ENCODE data around the gene ALK. TPM values are rescaled to one million over a fixed set of nuclear protein-coding genes. Genes with fewer than 3 reads are reported as not detected.
"Not testable (repeated sequence)": the region's sequence is repeated elsewhere in the genome, so short reads cannot be mapped to it uniquely, and the experiment has no call there.

Gene ALK
- total RNA-seq, 1 experiment from 2014 or later, result 59.6 TPM

DNA sequence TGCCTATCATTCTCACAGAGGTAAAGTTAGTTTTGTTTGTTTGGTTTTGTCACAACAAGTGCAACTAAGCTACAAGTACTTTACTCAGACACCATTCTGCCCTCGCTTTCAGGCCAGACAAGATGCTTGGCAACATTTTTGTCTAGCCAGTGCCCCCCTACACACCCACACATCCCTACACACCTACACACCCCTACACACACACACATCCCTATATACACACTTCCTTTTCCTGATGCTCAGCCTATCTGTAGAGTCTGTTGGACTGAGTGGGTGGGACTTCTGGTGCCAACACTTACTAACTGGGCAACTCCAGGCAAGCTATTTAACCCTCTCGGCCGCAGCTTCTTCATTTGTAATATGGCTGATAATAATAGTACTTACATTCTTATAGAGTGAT, 161.4 kb downstream of the ALK start:
- Histone ChIP-seq H3K36me3 (no peaks in the 10 kb centered on the region), H3K27ac (no peak overlapping the region), H3K4me1 (peaks cover 25% of the 10 kb centered on the region), H3K9me3 (replicated peaks) (no peaks in the 10 kb centered on the region), H3K27me3 (no peaks in the 10 kb centered on the region), H3K4me3 (no peak overlapping the region)
- no peak for DNase-seq

DNA sequence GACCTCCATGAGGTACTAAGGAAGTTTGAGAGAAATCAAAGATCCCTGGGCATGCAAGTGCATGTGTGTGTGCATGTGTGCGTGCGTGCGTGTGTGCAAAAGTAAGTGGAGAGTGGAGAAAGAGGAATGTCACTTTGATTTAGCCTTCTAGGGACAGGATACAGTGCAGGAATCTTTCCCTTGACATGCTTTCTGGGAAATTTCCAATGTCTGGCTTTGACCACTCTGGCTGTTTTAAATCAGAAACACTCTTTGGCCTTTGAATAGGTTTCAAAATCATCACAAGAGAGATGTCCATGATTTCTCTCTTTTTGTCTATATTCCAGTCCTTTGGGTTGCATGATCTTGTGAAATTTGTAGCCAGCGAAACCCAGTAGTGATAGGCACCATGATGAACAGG, 162.0 kb downstream of the ALK start:
- no peaks in the 10 kb centered on the region for H3K36me3 ChIP-seq
- no peaks in the 10 kb centered on the region for H3K9me3 ChIP-seq (replicated peaks)
- no peaks in the 10 kb centered on the region for H3K27me3 ChIP-seq
- DNase-seq, result no peak
- H3K4me1 ChIP-seq, result peaks cover 25% of the 10 kb centered on the region
- H3K27ac ChIP-seq, result no peak overlapping the region
- no peak overlapping the region for H3K4me3 ChIP-seq

DNA sequence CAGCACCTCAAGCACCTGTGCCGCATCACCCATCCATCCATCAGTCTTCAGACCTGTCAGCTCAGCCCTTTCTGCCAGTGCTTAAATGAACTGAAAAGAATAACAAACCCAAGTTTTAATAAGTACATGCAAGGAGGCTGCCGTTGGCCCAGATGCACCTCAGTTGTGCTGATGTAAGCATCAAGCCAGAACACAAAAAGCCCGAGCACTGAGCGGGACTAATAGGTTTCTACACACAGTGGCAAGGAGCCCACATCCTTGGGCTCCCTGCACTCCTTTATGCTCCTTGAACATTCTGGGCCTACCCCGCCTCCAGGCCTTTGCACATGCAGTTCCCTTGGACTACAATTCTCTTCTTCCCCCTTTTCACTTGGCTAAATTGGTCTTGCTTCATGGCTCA, 165.6 kb downstream of the ALK start:
- no peak overlapping the region for H3K4me3 ChIP-seq
- no peaks in the 10 kb centered on the region for H3K36me3 ChIP-seq
- DNase-seq, result no peak
- no peaks in the 10 kb centered on the region for H3K27me3 ChIP-seq
- peaks cover 32% of the 10 kb centered on the region for H3K4me1 ChIP-seq
- no peaks in the 10 kb centered on the region for H3K9me3 ChIP-seq (replicated peaks)
- no peak overlapping the region for H3K27ac ChIP-seq

DNA sequence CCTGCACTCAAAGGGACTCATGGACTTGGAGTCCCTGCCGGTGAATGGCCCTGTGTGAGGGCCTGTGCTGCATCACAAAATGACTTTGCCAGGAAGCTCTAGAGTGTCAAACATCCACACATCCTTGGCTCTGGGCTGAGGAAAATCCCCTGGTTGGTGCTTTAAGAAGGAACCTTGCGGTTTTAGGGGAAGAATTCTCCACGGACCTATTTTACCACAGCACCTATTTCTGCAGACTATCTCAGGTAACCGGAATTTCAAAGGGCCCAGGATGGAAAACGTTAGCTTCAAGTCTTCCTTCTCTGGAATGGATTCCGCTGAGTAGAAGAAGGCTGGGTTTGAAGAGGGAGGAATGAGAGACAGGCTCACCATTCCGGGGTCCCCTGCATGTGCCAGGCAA, 166.2 kb downstream of the ALK start:
- H3K27me3 ChIP-seq, result no peaks in the 10 kb centered on the region
- peaks cover 32% of the 10 kb centered on the region for H3K4me1 ChIP-seq
- no peak overlapping the region for H3K27ac ChIP-seq
- DNase-seq, result no peak
- H3K36me3 ChIP-seq, result no peaks in the 10 kb centered on the region
- H3K9me3 ChIP-seq (replicated peaks), result no peaks in the 10 kb centered on the region
- H3K4me3 ChIP-seq, result no peak overlapping the region

DNA sequence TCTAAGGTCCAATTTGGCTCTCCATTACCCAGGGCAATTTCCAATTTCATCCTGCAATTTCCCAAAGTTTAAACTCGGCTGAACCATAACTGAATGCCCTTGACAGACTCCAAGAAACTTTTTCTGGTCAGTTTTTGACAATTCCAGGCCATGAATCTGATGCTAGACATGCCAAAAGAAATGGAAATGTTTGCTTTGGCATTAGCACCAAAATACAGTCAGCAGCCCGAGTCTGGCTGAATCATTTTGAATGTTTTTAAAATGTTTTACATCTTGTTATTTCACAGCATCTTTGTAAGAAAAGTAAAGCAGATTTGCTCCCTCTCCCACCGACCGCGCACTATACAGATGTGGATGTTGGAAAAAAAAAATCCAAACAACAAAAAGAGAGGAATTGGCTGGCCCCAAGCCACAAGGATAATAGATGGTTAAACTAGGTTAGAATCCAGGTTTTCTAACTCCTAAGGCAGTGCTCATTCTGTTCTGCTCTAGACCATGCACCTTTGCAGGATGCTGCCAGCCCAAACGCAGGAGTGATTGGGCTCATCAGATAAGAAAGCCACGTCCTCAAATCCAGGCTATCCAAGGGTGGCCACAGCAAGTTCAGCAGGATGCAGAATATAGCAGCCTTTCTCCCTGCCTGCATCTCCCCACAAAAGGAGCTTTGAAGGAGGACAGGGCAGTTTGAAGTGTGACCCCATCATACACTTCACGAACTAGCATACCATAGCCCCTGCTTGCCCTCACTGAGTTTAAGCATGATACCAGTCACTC, 167.5 kb downstream of the ALK start:
- Histone ChIP-seq H3K4me1 (peaks cover 38% of the 10 kb centered on the region), H3K4me3 (no peak overlapping the region), H3K36me3 (no peaks in the 10 kb centered on the region), H3K27me3 (no peaks in the 10 kb centered on the region), H3K9me3 (replicated peaks) (no peaks in the 10 kb centered on the region), H3K27ac (no peak overlapping the region)
- DNase-seq, result no peak

DNA sequence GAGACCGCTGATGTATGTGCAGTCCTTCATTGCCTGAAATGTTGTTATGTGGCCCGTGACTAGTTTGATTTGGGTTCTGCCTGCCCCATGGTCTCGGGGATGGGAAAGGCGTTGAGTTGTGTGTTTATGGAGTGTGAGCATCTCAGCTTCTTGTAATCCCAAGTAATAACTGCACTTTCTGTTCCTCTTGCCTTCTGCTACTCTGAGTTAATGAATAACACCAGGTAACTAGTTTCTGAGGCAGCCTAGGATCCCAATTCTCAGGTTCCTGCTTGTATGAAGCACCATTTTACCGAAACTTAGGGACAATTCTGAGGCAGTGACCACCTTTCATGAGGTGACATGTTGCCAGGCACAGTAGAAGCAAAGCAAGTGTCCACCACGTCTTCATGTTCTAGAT, 170.0 kb downstream of the ALK start:
- no peak overlapping the region for H3K4me3 ChIP-seq
- no peaks in the 10 kb centered on the region for H3K9me3 ChIP-seq (replicated peaks)
- H3K36me3 ChIP-seq, result no peaks in the 10 kb centered on the region
- no peak overlapping the region for H3K27ac ChIP-seq
- DNase-seq, result no peak
- peaks cover 31% of the 10 kb centered on the region for H3K4me1 ChIP-seq
- H3K27me3 ChIP-seq, result no peaks in the 10 kb centered on the region

DNA sequence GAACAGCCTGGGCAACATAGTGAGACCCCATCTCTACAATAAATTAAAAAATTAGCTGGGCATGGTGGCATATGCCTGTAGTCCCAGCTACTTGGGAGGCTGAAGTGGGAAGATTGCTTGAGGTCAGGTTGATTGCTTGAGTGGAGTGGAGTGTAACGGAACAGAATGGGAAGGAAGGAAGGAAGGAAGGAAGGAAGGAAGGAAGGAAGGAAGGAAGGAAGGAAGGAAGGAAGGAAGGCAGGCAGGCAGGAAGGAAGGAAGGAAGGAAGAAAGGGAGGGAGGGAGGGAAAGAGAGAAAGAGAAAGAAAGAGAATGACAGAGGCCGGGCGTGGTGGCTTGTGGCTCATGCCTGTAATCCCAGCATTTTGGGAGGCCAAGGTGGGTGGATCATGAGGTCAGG, 170.9 kb downstream of the ALK start:
- H3K27ac ChIP-seq, result not testable (repeated sequence)

DNA sequence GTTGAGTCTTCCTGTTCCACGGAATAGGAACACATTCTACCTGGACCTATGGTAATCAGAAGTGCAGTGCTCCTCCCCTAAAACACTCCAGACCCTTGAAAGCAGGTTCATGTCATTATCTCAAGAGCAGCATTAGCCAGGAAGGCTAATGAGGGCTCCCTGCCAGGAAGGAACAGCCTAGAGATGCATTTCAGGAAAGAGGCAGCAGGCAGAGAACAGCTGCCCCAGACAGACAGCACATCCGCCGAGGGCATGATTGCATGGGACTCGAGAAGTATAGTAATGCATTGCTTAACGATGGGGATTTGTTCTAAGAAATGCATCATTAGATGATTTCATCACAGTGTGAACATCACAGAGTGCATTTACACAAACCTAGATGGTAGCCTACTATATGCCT, 171.5 kb downstream of the ALK start:
- Histone ChIP-seq H3K27me3 (no peaks in the 10 kb centered on the region), H3K4me3 (no peak overlapping the region), H3K27ac (no peak overlapping the region), H3K4me1 (peaks cover 28% of the 10 kb centered on the region), H3K9me3 (replicated peaks) (no peaks in the 10 kb centered on the region), H3K36me3 (no peaks in the 10 kb centered on the region)
- DNase-seq, result peak; percentile 66 to 76

More for the DNA sequence above, 170.9 kb downstream of the ALK start:
- H3K9me3 ChIP-seq (replicated peaks); DNase-seq; H3K27me3 ChIP-seq; H3K36me3 ChIP-seq; H3K4me3 ChIP-seq: not testable (repeated sequence)
- H3K4me1 ChIP-seq, result peaks cover 28% of the 10 kb centered on the region

DNA sequence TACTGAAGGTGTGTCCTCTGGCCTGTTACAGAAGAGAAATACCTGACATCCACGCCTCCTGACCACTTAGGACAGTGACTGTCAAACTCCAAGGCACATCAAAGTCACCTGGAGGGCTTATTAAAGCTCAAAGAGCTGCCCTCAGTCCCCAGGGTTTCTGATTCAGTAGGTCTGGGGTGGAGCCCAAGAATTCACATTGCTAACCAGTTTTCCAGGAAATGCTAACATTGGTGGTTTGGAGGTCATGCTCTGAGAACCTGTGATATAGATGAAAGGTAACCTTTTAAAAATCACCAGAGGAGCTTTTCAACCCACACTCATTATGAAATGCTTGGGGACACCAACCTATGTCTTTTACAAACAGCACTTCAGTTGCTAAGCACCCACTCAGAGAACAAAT, 172.3 kb downstream of the ALK start:
- Histone ChIP-seq H3K27me3 (no peaks in the 10 kb centered on the region), H3K4me1 (peaks cover 30% of the 10 kb centered on the region), H3K36me3 (no peaks in the 10 kb centered on the region), H3K27ac (no peak overlapping the region), H3K4me3 (no peak overlapping the region), H3K9me3 (replicated peaks) (no peaks in the 10 kb centered on the region)
- DNase-seq, result no peak

DNA sequence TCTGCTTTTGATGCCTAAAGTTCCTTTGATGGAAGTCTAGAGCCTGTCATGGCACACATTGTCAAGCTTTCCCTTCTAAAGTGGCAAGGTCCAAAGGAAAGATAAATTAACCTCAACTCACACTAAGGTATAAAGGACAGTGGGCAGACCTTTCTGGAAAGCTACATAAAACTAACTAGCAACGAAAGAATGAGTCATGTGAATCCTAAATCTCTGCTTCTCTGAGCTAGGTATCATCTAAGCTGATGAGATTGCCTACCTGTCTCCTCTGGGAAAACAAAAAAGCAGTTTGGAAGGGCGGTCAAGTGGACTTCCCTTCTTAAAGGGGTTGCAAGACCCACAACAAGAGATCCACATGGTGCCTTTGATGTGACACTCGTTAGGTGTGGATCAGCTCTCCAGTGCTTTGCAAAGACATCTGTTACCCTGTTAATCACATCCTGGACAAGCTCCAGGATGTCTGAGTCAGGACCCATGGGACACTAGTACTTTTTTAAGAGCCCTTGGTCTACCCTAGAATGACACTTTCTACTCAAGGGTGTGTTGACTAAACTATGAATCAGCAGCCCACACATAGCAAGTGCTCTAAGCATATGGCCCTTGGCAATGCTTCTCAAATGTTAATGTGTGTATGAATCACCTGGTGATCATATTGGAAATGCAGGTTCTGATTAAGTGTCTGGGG, 173.5 kb downstream of the ALK start:
- Histone ChIP-seq H3K27me3 (no peaks in the 10 kb centered on the region), H3K4me3 (no peak overlapping the region), H3K27ac (no peak overlapping the region), H3K36me3 (no peaks in the 10 kb centered on the region), H3K9me3 (replicated peaks) (no peaks in the 10 kb centered on the region), H3K4me1 (peaks cover 32% of the 10 kb centered on the region)
- DNase-seq, result peak; percentile 62 to 82

DNA sequence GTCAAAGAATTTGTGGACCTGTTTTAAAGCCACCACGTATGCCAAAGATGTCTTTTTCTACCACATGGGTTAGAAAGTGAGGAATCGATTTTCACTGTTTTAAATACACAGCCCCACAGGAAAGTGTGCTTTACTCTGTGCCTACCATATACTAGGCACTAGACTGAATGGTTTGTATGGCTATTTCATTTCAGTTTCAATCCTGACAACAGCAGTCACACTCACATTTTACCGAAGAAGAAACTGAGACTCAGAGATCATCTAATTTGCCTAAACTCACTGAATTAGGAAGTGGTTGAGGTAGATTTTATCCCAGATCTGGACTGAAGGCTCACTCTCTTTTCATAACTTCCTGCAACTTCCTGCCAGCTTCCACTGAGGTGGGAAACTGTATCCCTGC, 176.4 kb downstream of the ALK start:
- no peaks in the 10 kb centered on the region for H3K36me3 ChIP-seq
- no peak overlapping the region for H3K27ac ChIP-seq
- H3K9me3 ChIP-seq (replicated peaks), result 0 out of 2 replicates have a peak, but pooled peaks cover 4% of the 10 kb centered on the region
- H3K4me1 ChIP-seq, result peaks cover 44% of the 10 kb centered on the region
- DNase-seq, result no peak
- H3K27me3 ChIP-seq, result no peaks in the 10 kb centered on the region
- H3K4me3 ChIP-seq, result no peak overlapping the region

DNA sequence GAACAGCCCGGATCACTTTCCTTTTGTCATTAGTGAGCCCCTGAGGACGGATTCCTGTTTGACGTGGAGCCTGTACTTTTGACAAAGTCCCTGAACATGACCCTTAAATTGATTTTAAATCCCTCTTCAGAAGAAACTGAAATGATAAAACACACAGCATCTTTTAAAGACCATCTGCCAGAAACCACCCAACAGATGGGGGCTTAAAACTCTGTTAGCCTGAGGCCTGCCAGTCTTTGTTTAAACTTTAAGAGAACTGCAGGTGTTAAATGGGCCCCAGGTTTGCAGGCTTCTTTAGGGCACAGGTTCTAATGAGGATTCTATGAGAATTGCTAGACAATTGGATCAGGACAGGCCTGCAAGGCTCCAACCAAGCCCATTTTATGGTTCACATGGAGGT, 177.9 kb downstream of the ALK start:
- Histone ChIP-seq H3K4me3 (no peak overlapping the region), H3K27ac (peak overlapping the region; percentile 82), H3K9me3 (replicated peaks) (0 out of 2 replicates have a peak, but pooled peaks cover 4% of the 10 kb centered on the region), H3K36me3 (no peaks in the 10 kb centered on the region), H3K27me3 (no peaks in the 10 kb centered on the region), H3K4me1 (peaks cover 37% of the 10 kb centered on the region)
- DNase-seq, result no peak

DNA sequence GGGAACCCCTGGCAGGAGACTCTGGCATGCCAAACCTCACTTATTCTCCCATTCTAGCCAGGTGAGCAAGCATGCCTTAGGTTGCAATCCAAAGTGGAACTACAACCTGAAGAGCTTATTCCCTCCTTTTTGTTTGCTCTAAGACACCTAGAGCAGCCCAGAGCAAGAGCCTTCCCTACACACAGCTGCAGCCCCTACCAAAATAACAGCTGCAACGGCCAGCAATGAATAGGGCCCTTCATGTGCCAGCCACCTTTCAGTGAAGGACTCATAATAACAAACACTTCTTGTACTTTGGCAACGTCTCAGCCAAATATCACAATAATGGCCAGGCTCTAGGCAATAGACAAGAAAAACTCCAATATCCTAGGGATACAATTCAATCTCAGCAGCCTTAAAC, 178.7 kb downstream of the ALK start:
- Histone ChIP-seq H3K27me3 (no peaks in the 10 kb centered on the region), H3K4me3 (no peak overlapping the region), H3K27ac (peak overlapping the region; percentile 82), H3K36me3 (no peaks in the 10 kb centered on the region), H3K4me1 (peaks cover 29% of the 10 kb centered on the region), H3K9me3 (replicated peaks) (0 out of 2 replicates have a peak, but pooled peaks cover 4% of the 10 kb centered on the region)
- DNase-seq, result peak; percentile 87 to 97

DNA sequence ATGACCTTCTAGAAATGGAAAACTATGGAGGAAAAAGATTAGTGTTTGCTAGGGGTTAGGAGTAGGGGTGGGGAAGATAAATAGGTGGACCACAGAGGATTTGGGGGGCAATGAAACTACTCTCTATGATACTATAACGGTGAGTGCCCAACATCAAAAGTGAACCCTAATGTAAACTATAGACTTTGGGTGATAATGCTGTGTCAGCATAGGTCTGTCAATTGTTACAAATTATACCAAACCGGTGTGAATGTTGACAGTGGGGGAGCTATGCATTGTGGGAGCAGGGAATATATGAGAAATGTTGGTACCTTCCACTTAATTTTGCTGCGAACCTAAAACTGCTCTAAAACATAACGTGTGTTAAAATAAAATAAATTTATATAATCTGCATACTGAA, 180.3 kb downstream of the ALK start:
- Histone ChIP-seq H3K27ac (no peak overlapping the region), H3K36me3 (no peaks in the 10 kb centered on the region), H3K27me3 (no peaks in the 10 kb centered on the region), H3K4me1 (peaks cover 25% of the 10 kb centered on the region), H3K4me3 (no peak overlapping the region), H3K9me3 (replicated peaks) (0 out of 2 replicates have a peak, but pooled peaks cover 4% of the 10 kb centered on the region)
- no peak for DNase-seq

DNA sequence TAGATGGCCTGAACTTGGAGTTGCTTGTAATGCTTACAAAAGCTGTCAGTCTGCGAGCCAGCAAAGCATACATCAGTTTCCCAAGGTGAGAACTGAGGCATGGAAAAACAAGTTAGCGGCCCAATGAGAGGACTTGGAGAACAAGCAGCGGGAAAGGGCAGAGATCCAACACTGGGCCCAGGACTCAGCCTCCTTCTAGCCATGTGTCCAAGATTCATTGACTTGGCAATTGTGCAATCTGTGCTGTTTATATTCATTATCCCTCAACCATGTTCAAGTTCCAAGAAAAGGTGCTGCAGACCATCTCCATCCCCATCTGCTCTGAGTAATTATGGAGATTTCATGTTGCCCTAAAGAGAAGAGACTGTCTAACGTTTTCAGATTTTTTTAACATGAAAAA, 187.4 kb downstream of the ALK start:
- no peaks in the 10 kb centered on the region for H3K9me3 ChIP-seq (replicated peaks)
- DNase-seq, result no peak
- H3K36me3 ChIP-seq, result no peaks in the 10 kb centered on the region; the same call in 1 of the 2 replicates
- H3K4me1 ChIP-seq, result no peaks in the 10 kb centered on the region
- no peak overlapping the region for H3K4me3 ChIP-seq
- H3K27me3 ChIP-seq, result no peaks in the 10 kb centered on the region
- H3K27ac ChIP-seq, result no peak overlapping the region

All from SJCRH30 (cell line).